Mesothelial cell of epicardium (in vitro differentiated cells): Measurements from ENCODE around the gene USP1. TPM values are rescaled to one million over a fixed set of nuclear protein-coding genes. Genes with fewer than 3 reads are reported as not detected.

Experiments
- DNase-seq, 2 experiments: peaks; one replicate each; pipeline ENCODE4 v3.0.0; 2021; ENCODE audit warnings: low spot score in 2 of 2; ENCODE audit not compliant: unreplicated experiment in 2 of 2
- H3K27ac Mint-ChIP-seq: 2 replicates; pipeline ENCODE4 v1.8.0; 2021; ENCODE audit warnings: mixed read lengths
- H3K27me3 Mint-ChIP-seq: 2 replicates; pipeline ENCODE4 v1.8.0; 2021; ENCODE audit warnings: low read depth, mixed read lengths
- H3K36me3 Mint-ChIP-seq: 2 replicates; pipeline ENCODE4 v1.8.0; 2021; ENCODE audit warnings: mixed read lengths
- H3K4me1 Mint-ChIP-seq: 2 replicates; pipeline ENCODE4 v1.8.0; 2021; ENCODE audit warnings: mixed read lengths
- H3K4me3 Mint-ChIP-seq: 2 replicates; pipeline ENCODE4 v1.8.0; 2021; ENCODE audit warnings: mild to moderate bottlenecking, moderate library complexity, mixed read lengths
- H3K9me3 Mint-ChIP-seq: 2 replicates; pipeline ENCODE4 v1.8.0; 2021; ENCODE audit warnings: mixed read lengths
- total RNA-seq: library from RNA; stranded (reverse); gene quantifications from 3 replicates; pipeline ENCODE4 v1.2.1, GENCODE V29; 2021
- TF ChIP-seq, protein P1 (sequence below): fragments of 200-600 bp; sonication (generic); IDR thresholded peaks from one replicate; pipeline ENCODE4 v1.5.0; 2021; ENCODE audit warnings: antibody characterized with exemption; ENCODE audit not compliant: unreplicated experiment

The USP1 gene
- total RNA-seq, 1 donor from 2014 or later = 24.8 TPM

DNA sequence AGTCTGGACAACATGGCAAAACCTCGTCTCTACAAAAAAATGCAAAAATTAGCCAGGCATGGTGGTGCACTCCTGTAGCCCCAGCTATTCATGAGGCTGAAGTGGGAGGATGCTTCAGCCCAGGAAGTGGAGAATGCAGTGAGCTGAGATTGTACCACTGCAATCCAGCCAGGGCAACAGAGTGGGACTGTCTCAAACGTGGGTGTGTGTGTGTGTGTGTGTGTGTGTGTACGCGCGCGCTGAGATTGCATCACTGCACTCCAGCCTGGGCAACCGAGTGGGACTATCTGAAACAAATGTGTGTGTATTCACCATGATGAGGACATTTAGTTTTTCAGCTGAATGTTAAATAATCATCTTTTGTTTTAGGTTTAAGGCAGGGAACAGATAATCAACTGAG is 21.1 kb downstream of the USP1 start:
- Mint-ChIP-seq H3K36me3 (peaks cover 25% of the 10 kb centered on the region), H3K27me3 (no peaks in the 10 kb centered on the region), H3K27ac (no peak overlapping the region), H3K4me3 (no peak overlapping the region), H3K4me1 (peaks cover 3% of the 10 kb centered on the region), H3K9me3 (peaks cover 4% of the 10 kb centered on the region)
- DNase-seq = no peak
- TF ChIP-seq, protein P1, sequence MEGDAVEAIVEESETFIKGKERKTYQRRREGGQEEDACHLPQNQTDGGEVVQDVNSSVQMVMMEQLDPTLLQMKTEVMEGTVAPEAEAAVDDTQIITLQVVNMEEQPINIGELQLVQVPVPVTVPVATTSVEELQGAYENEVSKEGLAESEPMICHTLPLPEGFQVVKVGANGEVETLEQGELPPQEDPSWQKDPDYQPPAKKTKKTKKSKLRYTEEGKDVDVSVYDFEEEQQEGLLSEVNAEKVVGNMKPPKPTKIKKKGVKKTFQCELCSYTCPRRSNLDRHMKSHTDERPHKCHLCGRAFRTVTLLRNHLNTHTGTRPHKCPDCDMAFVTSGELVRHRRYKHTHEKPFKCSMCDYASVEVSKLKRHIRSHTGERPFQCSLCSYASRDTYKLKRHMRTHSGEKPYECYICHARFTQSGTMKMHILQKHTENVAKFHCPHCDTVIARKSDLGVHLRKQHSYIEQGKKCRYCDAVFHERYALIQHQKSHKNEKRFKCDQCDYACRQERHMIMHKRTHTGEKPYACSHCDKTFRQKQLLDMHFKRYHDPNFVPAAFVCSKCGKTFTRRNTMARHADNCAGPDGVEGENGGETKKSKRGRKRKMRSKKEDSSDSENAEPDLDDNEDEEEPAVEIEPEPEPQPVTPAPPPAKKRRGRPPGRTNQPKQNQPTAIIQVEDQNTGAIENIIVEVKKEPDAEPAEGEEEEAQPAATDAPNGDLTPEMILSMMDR = no peak

DNA sequence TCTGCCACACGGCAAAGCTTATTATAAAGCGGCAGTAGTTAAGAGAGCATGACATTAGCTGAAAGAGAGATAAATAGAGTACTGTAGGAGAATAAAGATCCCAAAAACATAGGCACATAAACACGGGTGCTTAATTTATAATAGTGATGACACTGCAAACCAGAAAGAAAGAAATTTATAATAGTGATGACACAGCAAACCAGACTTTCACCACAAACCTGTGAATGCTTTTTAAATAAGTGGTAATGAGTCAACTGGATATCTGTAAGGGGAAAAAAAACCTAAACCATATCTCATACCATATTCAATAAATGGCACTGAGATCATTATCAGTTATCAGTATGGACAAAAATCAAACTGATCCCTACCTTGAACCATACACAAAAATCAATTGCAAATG is 25.5 kb downstream of the USP1 start:
- TF ChIP-seq, protein P1 = no peak
- no peak overlapping the region for H3K27ac Mint-ChIP-seq
- peaks cover 14% of the 10 kb centered on the region for H3K9me3 Mint-ChIP-seq
- H3K36me3 Mint-ChIP-seq = peaks cover 41% of the 10 kb centered on the region
- H3K27me3 Mint-ChIP-seq = no peaks in the 10 kb centered on the region
- no peak for DNase-seq
- no peaks in the 10 kb centered on the region for H3K4me1 Mint-ChIP-seq
- H3K4me3 Mint-ChIP-seq = no peak overlapping the region

DNA sequence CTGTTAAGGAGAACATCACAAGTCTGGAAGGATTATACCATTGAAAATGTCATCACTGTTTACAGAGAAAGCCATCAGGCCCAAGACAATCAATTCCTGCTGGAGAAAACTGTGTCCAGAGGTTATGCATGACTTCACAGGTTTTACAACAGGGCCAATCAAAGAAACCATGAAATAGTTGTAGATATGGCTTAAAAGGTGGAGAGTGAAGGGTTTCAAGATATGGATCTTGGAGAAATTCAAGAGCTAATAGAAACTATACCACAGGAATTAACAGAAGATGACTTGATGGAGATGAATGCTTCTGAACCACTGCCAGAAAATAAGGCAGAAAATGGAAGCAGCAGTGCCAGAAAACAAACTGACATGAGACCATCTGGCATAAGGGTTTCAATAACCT is 30.2 kb downstream of the USP1 start:
- TF ChIP-seq, protein P1 = no peak
- H3K27me3 Mint-ChIP-seq = no peaks in the 10 kb centered on the region
- no peaks in the 10 kb centered on the region for H3K4me1 Mint-ChIP-seq
- peaks cover 76% of the 10 kb centered on the region for H3K36me3 Mint-ChIP-seq
- DNase-seq = no peak
- peaks cover 41% of the 10 kb centered on the region for H3K9me3 Mint-ChIP-seq
- no peak overlapping the region for H3K27ac Mint-ChIP-seq
- H3K4me3 Mint-ChIP-seq = no peak overlapping the region

DNA sequence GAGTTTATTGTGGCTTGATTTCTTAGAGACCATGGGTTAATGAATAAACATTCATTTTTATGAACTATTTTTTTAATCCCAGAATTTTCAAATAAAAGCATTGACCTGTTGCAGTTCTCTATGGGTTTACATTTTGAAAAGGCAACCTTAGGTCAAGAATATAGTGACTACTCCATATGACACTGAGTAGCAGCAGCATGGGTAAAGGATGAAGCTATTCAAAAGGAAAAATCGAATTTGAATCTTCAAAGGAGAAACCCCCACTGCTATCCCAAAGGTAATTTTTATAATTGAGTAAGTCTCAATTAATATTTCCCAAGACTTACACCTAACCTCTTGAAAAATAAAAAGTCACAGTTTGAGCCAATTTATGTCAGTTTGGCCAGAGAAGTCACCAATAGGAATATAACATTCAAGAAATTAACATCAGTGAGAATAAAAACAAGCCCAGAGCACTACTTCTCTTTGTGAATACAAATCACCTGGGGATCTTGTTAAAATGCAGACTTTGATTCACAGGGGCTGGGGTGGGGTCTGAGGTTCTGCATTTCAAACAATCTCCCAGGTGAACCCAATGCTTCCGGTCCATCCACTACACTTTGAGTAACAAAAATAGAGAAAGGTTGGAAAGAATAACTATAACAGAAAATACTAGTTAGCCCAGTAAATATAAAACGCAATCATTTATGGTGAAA is 39.8 kb downstream of the USP1 start:
- no peak overlapping the region for H3K4me3 Mint-ChIP-seq
- TF ChIP-seq, protein P1 = no peak
- no peaks in the 10 kb centered on the region for H3K27me3 Mint-ChIP-seq
- no peaks in the 10 kb centered on the region for H3K4me1 Mint-ChIP-seq
- H3K27ac Mint-ChIP-seq = no peak overlapping the region
- H3K36me3 Mint-ChIP-seq = peaks cover 30% of the 10 kb centered on the region
- no peaks in the 10 kb centered on the region for H3K9me3 Mint-ChIP-seq
- DNase-seq = no peak

DNA sequence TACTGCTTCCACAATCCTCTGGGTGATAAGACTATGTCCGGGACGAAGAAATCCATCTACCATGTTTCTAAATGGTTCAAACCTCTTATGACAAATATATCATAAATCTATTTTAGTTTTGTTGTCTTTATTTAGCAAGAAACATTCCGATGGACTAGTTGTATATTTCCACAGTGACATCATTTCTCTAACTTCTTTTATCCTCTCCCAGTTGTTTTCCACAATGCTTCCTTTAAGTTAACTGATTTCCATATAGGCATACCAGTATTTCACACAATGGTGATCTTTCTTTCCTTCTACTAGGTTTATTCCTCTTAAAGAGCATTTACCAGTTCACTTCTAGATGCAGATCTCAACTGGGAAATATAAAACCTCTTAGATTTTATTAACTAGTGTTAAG is 44.8 kb downstream of the USP1 start:
- no peak for DNase-seq
- peaks cover 27% of the 10 kb centered on the region for H3K36me3 Mint-ChIP-seq
- H3K9me3 Mint-ChIP-seq = no peaks in the 10 kb centered on the region
- TF ChIP-seq, protein P1 = no peak
- peaks cover 6% of the 10 kb centered on the region for H3K4me1 Mint-ChIP-seq
- no peak overlapping the region for H3K27ac Mint-ChIP-seq
- H3K4me3 Mint-ChIP-seq = no peak overlapping the region
- H3K27me3 Mint-ChIP-seq = no peaks in the 10 kb centered on the region
